NCI-H446 treated with DMSO at 0.1 percent for 48 hours (cell line): ENCODE results near the gene METTL9.
"Not testable (repeated sequence)": the region's sequence is repeated elsewhere in the genome, so short reads cannot be mapped to it uniquely, and the experiment has no call there.

ENCODE experiments used
- DNase-seq: peaks from one replicate; lab custom pipeline; 2025; lab: John Stamatoyannopoulos, UW

Gene METTL9

GRCh38 chr16:21599122-21600030, at the start of gene METTL9:
Gene METTL9 (plus strand): TSS chr16:21599577. CDS start chr16:21599734, 157 bp downstream.
- DNase-seq, result peak; percentile 76

DNA sequence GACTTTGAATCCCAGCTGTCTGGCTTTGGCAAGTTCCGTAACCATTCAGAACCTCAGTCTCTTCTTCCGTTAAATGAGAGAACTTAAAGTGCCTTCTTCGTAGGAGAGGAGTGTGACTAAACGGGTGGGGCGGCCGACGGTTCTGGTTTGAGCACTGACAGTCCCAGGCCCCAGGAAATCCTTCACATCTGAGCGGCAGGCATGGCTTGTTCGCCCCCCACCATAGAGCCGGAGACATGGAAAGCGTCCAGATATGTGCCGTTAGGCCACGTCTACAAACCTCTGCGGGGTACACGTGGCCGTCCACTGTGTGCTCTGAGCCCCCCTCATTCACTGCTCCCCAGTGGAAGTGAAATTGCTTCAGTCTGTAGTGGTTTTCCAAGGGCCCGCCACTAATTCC, 49.4 kb upstream of the METTL9 start:
- not testable (repeated sequence) for DNase-seq

DNA sequence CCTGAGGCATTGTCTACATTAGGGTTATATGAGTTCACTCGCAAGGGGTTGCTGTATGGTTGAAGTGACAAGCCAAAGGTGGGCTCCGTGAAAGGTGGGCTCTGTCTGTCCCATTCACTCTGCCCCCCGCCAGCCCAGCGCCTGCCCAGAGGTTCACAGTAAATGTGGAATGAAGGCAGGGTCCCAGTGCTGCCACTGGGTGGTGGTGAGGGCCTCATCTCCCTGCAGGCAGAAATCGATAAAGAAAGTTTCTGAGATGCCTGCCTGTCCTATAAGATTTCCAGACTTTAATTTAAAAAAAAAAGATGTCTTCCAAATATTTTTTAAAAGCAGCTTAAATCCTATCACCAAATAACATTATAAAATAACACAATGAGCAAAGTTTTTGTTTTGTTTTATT, 48.9 kb upstream of the METTL9 start:
- DNase-seq, result not testable (repeated sequence)

- not testable (repeated sequence) for DNase-seq
These were observed 48.3 kb upstream of the METTL9 start for GRCh38 chr16:21551076-21551475.

GRCh38 chr16:21551600-21551999, 47.8 kb upstream of the METTL9 start:
- DNase-seq, result not testable (repeated sequence)

DNA sequence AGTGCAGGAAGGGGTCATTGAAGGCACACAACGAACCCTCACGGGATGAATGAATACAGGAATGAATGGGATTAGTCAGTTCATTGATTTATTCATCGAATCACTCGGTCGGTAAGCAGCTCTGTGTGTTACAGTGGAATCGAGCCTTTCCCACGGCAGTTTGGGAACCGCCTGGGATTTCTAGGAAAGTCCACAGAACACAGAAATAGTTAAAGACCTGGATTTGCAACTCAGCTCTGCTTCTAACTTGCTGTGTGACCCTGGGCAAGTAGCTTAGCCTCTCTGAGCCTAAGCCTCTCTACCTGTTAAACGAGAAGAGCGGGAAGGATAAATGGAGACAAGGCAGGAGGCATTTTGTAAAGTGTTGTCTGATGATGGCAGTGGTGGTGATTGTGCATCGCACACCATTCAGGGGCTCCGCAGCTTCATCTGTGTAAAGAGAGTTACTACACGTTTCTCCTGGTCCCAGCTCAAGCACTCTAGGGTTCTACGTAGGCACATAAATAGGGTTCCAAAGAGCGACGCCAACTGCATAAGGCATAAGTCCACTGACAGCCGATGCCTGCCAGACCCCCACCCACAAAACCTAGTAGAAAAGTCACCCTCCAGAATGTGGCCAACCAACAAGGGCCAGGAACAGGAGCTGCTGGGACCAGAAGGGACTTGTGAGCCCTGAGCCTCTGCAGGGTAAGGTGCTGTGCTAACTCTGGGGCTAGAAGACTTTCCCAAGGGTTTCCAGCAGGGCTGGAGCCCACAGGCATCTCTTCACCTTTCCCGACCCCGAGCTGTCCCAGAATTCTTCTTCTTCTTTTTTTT, 45.7 kb upstream of the METTL9 start:
- not testable (repeated sequence) for DNase-seq

GRCh38 chr16:21554795-21555585, 44.4 kb upstream of the METTL9 start:
- peak; percentile 20 for DNase-seq

DNA sequence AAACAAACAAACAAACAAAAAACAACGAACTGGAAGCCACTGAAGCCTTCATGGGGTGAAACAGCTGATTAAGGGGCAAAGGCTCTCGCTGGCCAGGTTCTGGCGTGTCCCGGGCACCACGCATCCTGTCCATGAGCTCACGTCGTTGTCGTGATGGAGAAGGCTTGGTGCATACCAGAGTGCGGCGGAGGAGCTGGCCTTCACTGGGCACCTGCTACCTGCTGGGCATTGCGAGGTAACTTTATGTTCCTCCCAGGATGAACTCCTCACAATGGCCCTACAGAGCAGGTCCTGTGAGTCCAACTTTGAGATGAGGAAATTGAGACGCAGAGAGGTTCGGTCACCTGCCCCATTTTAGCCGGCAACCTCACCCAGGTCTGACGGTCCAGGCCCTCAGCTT, 43.8 kb upstream of the METTL9 start:
- DNase-seq, result not testable (repeated sequence)

GRCh38 chr16:21556026-21556595, 43.3 kb upstream of the METTL9 start:
- DNase-seq, result not testable (repeated sequence)

DNA sequence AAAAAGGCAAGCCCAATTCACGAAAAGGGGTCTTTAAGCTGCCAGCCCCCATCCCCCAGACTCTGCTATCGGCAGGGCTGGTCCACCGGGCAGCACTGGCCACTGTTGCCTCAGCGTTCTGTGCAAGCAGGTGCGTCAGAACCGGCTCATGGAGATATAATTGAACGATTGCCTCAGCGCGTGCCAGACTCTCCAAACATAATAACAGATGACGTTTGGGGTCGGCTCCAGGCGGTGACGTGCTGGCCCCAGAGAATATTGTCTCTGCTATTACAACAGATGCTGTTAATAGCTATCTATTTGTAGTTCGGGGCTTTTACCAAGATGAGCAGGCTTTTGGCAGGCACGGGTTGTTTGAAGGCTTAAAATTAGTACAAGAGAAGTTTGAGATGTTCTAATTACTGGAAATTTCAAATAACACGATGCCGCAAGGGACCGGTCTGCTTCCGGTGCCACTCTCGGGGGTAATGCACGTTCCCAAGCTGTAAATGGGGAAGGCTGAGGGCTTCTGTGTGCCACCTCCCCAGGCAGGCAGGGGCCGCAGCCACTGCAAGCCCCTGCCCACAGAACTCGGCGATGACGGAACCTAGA, 42.6 kb upstream of the METTL9 start:
- peak; percentile 6 for DNase-seq

DNA sequence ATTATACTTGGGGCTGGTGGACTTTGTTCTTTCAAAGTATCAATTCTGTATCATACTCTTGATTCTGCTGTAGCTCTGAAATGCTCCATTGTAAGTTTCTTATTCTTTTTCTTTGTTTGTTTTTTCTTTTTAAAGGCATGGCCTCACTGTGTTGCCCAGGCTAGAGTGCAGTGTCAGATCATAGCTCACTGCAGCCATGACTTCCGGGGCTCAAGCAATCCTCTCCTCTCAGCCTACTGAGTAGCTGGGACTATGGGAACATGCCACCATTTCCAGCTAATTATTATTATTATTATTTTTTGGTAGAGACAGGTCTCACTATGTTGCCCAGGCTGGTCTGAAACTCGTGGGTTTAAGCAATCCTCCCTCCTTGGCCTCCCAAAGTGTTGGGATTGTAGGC, 38.9 kb upstream of the METTL9 start:
- no peak for DNase-seq

- DNase-seq, result no peak
These were observed 35.7 kb upstream of the METTL9 start for GRCh38 chr16:21563676-21564075.

DNA sequence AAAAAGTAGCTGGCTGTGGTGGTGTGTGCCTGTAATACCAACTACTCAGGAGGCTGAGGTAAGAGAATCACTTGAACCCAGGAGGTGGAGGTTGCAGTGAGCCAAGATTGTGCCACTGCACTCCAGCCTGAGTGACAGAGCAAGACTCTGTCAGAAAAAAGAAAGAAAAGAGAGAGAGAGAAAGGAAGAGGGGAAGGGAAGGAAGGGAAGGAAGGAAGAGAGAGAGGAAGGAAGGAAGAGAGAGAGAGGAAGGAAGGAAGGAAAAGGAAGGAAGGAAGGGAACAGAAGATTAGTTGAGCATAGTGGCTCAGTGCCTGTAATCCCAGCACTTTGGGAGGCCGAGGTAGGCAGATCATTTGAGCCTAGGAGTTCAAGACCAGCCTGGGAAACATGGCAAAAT, 35.0 kb upstream of the METTL9 start:
- DNase-seq, result not testable (repeated sequence)

- DNase-seq, result no peak
These were observed 33.9 kb upstream of the METTL9 start for GRCh38 chr16:21565507-21565860.

- no peak for DNase-seq
These were observed 33.3 kb upstream of the METTL9 start for GRCh38 chr16:21565861-21566669.

DNA sequence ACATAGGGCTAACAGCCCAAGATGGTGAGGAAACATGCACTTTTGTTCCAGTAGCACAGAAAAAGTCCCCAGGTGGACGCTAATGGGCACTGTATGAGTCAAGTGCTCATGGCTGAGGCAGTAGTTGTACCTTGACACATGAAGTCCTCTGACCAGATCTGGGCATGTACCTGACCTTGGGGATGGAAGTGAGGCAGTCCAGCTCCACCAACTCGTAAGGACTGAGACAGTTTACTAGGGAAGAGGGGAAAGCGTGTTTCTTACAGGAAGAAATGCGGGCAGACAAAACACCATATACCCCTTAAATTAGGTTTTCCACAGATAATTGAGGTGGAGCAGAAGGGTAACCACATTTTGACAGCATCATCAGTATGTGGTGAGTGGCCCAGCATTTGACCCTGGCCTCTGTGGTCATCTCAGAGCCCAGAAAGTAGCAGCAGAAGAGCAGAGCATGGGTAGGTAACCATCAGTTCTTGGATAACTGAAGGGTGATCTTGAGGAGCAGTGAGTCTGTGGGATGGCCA, 32.4 kb upstream of the METTL9 start:
- DNase-seq, result no peak

DNA sequence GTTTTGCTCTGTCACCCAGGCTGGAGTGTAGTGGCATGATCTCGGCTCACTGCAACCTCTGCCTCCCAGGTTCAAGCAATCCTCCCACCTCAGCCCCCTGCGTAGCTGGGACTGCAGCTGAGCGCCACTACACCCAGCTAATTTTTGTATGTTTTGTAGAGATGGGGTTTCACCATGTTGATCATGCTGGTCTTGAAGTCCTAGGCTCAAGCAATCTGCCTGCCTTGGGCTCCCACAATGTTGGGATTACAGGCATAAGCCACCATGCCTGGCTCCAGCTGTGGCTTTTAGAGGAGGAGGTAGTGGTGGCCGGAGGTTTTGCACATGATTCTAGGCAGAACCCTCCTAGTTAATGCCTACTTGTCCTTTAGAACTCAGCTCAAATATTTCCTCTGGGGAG, 31.9 kb upstream of the METTL9 start:
- not testable (repeated sequence) for DNase-seq

DNA sequence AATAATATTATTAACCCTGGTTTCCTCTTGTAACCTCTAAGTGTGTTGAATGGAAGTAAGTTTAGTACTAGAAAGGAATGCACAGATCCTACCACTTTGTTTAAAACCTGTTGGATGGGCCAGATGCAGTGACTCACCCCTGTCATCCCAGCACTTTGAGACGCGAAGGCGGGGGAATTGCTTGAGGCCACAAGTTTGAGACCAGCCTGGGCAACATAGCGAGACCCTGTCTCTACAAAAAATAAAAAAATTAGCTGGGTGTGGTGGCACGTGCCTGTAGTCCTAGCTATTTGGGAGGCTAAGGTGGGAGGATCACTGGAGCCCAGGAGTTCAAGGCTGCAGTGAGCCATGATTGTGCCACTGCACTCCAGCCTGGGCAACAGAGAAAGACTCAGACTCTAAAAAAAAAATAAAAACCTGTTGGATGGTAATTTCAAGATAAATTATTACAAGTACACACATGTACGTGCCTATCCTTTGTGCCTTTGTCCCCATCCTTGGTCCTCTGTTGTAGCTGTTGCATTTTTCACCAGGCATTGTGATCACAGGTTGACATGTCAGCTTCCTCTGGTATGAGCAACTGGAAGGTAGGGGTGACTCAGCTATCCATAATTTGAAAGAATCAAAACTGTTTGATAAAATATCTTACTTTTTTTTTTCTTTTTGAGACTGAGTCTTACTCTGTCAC, 30.7 kb upstream of the METTL9 start:
- no peak for DNase-seq

- no peak for DNase-seq
These were observed 28.7 kb upstream of the METTL9 start for GRCh38 chr16:21570676-21571017.

GRCh38 chr16:21573506-21573905, 25.9 kb upstream of the METTL9 start:
- DNase-seq, result not testable (repeated sequence)
